Hematopoietic multipotent progenitor cell treated with erythropoietin and hydrocortisone succinate and interleukin-3 and kit ligand, for 6 days (in vitro differentiated cells): ENCODE measurements around the gene AP5S1.

Source experiments
- DNase-seq: peaks from one replicate; pipeline ENCODE4 v3.0.0-alpha.2; 2015

AP5S1 gene

GRCh38 chr20:3794701-3795420 lies 25.5 kb upstream of the AP5S1 start:
- no peak for DNase-seq

- peak; percentile 95 for DNase-seq
Measured at GRCh38 chr20:3795511-3796468, 24.6 kb upstream of the AP5S1 start, which contains the start of gene CDC25B. CDC25B (plus strand) TSS chr20:3796310; CDS start chr20:3796532, 222 bp downstream.

- no peak for DNase-seq
Measured at GRCh38 chr20:3796477-3797225, 23.7 kb upstream of the AP5S1 start.

GRCh38 chr20:3797226-3797545 lies 23.2 kb upstream of the AP5S1 start:
- DNase-seq: no peak

- peak; percentile 54 for DNase-seq
Measured at GRCh38 chr20:3797592-3798372, 22.6 kb upstream of the AP5S1 start.

- DNase-seq: no peak
Measured at GRCh38 chr20:3798373-3798768, 22.0 kb upstream of the AP5S1 start.

GRCh38 chr20:3798908-3799248 lies 21.5 kb upstream of the AP5S1 start:
- DNase-seq: no peak

- DNase-seq: no peak
Measured at GRCh38 chr20:3800256-3800877, 20.0 kb upstream of the AP5S1 start.

GRCh38 chr20:3800878-3801260 lies 19.5 kb upstream of the AP5S1 start:
- DNase-seq: no peak

- no peak for DNase-seq
Measured at GRCh38 chr20:3801299-3801698, 19.0 kb upstream of the AP5S1 start.

GRCh38 chr20:3801846-3802245 lies 18.5 kb upstream of the AP5S1 start:
- no peak for DNase-seq

- no peak for DNase-seq
Measured at GRCh38 chr20:3802524-3803239, 17.7 kb upstream of the AP5S1 start.

GRCh38 chr20:3803289-3803688 lies 17.1 kb upstream of the AP5S1 start:
- DNase-seq: no peak

GRCh38 chr20:3803854-3804253 lies 16.5 kb upstream of the AP5S1 start:
- no peak for DNase-seq

- DNase-seq: no peak
Measured at GRCh38 chr20:3804254-3804751, 16.0 kb upstream of the AP5S1 start.

GRCh38 chr20:3804781-3805180 lies 15.6 kb upstream of the AP5S1 start:
- no peak for DNase-seq

GRCh38 chr20:3808544-3808943 lies 11.8 kb upstream of the AP5S1 start:
- no peak for DNase-seq

GRCh38 chr20:3811467-3812258 lies 8.7 kb upstream of the AP5S1 start:
- DNase-seq: peak; percentile 98

- DNase-seq: peak; percentile 45
Measured at GRCh38 chr20:3812259-3812681, 8.1 kb upstream of the AP5S1 start.
